HepG2 (cell line): ENCODE results near the gene PRKAR1B. TPM values are rescaled to one million over a fixed set of nuclear protein-coding genes. Genes with fewer than 3 reads are reported as not detected.

Experiments used
- ATAC-seq: fragments of 200-7000 bp; cut with Tn5 transposase; 3 replicates; pipeline ENCODE4 v1.9.1; 2020; ENCODE audit warnings: mild to moderate bottlenecking, moderate library complexity
- BruUV-seq: library from RNA; stranded (reverse); fragments of 400-500 nt; replicated peaks from 2 replicates; lab custom pipeline; 2021; lab: Mats Ljungman, UMichigan
- CTCF ChIA-PET: fragments of 300-600 bp; formaldehyde crosslinking; extraction: SDS; loops from one replicate; lab custom pipeline; 2021; ENCODE audit warnings: low total read pairs, inconsistent platforms, low intra/inter-chr PET ratio; lab: Yijun Ruan, JAX
- POLR2A ChIA-PET: fragments of 350-600 bp; sonication (Branson Sonifier 250); formaldehyde crosslinking; loops from one replicate; lab custom pipeline; 2020; ENCODE audit warnings: antibody characterized with exemption, inconsistent platforms; lab: Yijun Ruan, JAX
- DNase-seq: peaks from one replicate; pipeline ENCODE4 v3.0.0-alpha.2; 2015; ENCODE audit warnings: low spot score
- FAIRE-seq: peaks from 3 replicates; lab custom pipeline; 2011; peaks lifted over from hg19 to GRCh38; lab: Jason Lieb, UNC
- H2AFZ ChIP-seq: one replicate; pipeline ENCODE4 v1.6.1; 2011; ENCODE audit warnings: low read length, inconsistent platforms
- H3K27ac ChIP-seq: fragments of 300-600 bp; 3 replicates; pipeline ENCODE4 v1.8.0; 2011; ENCODE audit warnings: mixed run types, mild to moderate bottlenecking, mixed read lengths, low read length, inconsistent platforms; ENCODE audit not compliant: insufficient read depth; ENCODE audit errors: extremely low read length
- H3K27me3 ChIP-seq, 2 experiments: fragments of 200-600 bp in 1 of 2; 2 replicates in 1 of 2; 3 replicates in 1 of 2; pipeline versions ENCODE4 v1.6.0 to v1.8.0; 2011; ENCODE audit warnings: low read length in 2 of 2, mild to moderate bottlenecking in 2 of 2, moderate library complexity in 2 of 2, inconsistent platforms in 1 of 2; ENCODE audit not compliant: insufficient read depth in 2 of 2, control insufficient read depth in 1 of 2
- H3K36me3 ChIP-seq, 2 experiments: fragments of 200-600 bp in 1 of 2; replicated peaks in 1 of 2; 2 replicates in 1 of 2; 3 replicates in 1 of 2; pipeline versions ENCODE4 v1.5.1 to v1.8.0; 2011; ENCODE audit warnings: low read length in 2 of 2, inconsistent platforms in 1 of 2; ENCODE audit not compliant: insufficient read depth in 2 of 2, control insufficient read depth in 1 of 2
- H3K4me1 ChIP-seq: 2 replicates; pipeline ENCODE4 v1.5.1; 2012; ENCODE audit warnings: low read length, inconsistent platforms; ENCODE audit not compliant: insufficient read depth
- H3K4me2 ChIP-seq: 2 replicates; pipeline ENCODE4 v1.6.0; 2011; ENCODE audit warnings: low read depth, low read length, inconsistent platforms
- H3K4me3 ChIP-seq, 3 experiments: fragments of 200-600 bp in 1 of 3; sonication (generic), shearing (Covaris generic) in 1 of 3; replicated peaks in 1 of 3; 2 replicates each; pipeline ENCODE4 v1.5.1; 2011 to 2016; ENCODE audit warnings: low read length in 3 of 3, inconsistent platforms in 2 of 3, low read depth in 2 of 3, mild to moderate bottlenecking in 2 of 3, control low read depth in 1 of 3, mixed read lengths in 1 of 3; ENCODE audit not compliant: insufficient read depth in 1 of 3
- H3K79me2 ChIP-seq: one replicate; pipeline ENCODE4 v1.6.1; 2011; ENCODE audit warnings: low read length, inconsistent platforms; ENCODE audit not compliant: insufficient read depth
- H3K9ac ChIP-seq: 2 replicates; pipeline ENCODE4 v1.6.0; 2011; ENCODE audit warnings: mild to moderate bottlenecking, low read depth, low read length, inconsistent platforms; ENCODE audit not compliant: insufficient read depth
- H3K9me3 ChIP-seq: 2 replicates; pipeline ENCODE4 v1.5.1; 2012; ENCODE audit warnings: mild to moderate bottlenecking, low read length
- H4K20me1 ChIP-seq: 2 replicates; pipeline ENCODE4 v1.6.0; 2011; ENCODE audit warnings: inconsistent platforms, mild to moderate bottlenecking, low read length, moderate library complexity; ENCODE audit not compliant: insufficient read depth
- DPF2 ChIP-seq: sonication (generic); formaldehyde crosslinking; IDR thresholded peaks from 2 replicates; pipeline ENCODE4 v1.4.0; 2020; ENCODE audit warnings: mild to moderate bottlenecking, low read depth, missing genetic modification reagents, borderline replicate concordance
- DR1 ChIP-seq: sonication (generic); formaldehyde crosslinking; IDR thresholded peaks from 2 replicates; pipeline ENCODE4 v1.8.0; 2021; ENCODE audit warnings: mild to moderate bottlenecking, missing genetic modification reagents, inconsistent platforms
- GTF3A ChIP-seq: sonication (generic); formaldehyde crosslinking; conservative IDR thresholded peaks from 2 replicates; pipeline ENCODE4 v1.4.0; 2020; ENCODE audit warnings: mild to moderate bottlenecking, missing genetic modification reagents
- JUND ChIP-seq: sonication (generic); formaldehyde crosslinking; IDR thresholded peaks from 2 replicates; pipeline ENCODE4 v1.8.0; 2022; ENCODE audit warnings: mild to moderate bottlenecking, missing genetic modification reagents
- SAP130 ChIP-seq: IDR thresholded peaks from 2 replicates; pipeline ENCODE4 v1.6.1; 2016; ENCODE audit warnings: low read depth
- U2AF1 ChIP-seq: fragments of 200-400 bp; formaldehyde crosslinking; optimal IDR thresholded peaks from 2 replicates; pipeline ENCODE3; 2017; ENCODE audit warnings: mild to moderate bottlenecking, low read depth, low read length
- ZNF264 ChIP-seq: sonication (generic); formaldehyde crosslinking; IDR thresholded peaks from 2 replicates; pipeline ENCODE4 v1.4.0; 2020; ENCODE audit warnings: missing genetic modification reagents
- ZNF484 ChIP-seq: sonication (generic); formaldehyde crosslinking; IDR thresholded peaks from 2 replicates; pipeline ENCODE4 v1.5.1; 2020; ENCODE audit warnings: mild to moderate bottlenecking, low read depth, missing genetic modification reagents, borderline replicate concordance
- WGBS: methylation state at CpG from one replicate; pipeline ENCODE4 v1.1.6; 2017; ENCODE audit warnings: low lambda C conversion rate; 5-methylcytosine and 5-hydroxymethylcytosine counted together
- in situ Hi-C: cut with HindIII; loops from 2 replicates; pipeline ENCODE4 v1.10.0; 2017; ENCODE audit warnings: low pct_unique_long_range_greater_than_20kb; ENCODE audit not compliant: extremely low pct_ligation_motif_present
- intact Hi-C: fragments of 100-400 bp; cut with micrococcal nuclease; formaldehyde crosslinking; loops from one replicate; pipeline ENCODE4 v1.10.0; 2022; ENCODE audit not compliant: unreplicated experiment
- polyA plus RNA-seq, 8 experiments: library from polyadenylated mRNA; depleted of rRNA in 3 of 8; stranded (reverse) in 7 of 8; unstranded in 1 of 8; fragments of >200 nt; fragmentation: Illumina TruSeq in 4 of 8; extraction: Trizol in 4 of 8; gene quantifications; 2 replicates each; pipeline versions ENCODE4 v1.2.1 to v1.2.3, GENCODE V29; 2011 to 2016; ENCODE audit warnings: low read depth in 4 of 8, missing spikeins in 1 of 8, mixed read lengths in 1 of 8; ENCODE audit not compliant: insufficient read depth in 1 of 8
- total RNA-seq, 5 experiments: library from RNA; depleted of rRNA; stranded (reverse); fragments of >200 nt; fragmentation: Illumina TruSeq; extraction: Trizol; gene quantifications; 2 replicates each; pipeline ENCODE4 v1.2.3, GENCODE V29; 2016; ENCODE audit warnings: low read depth in 1 of 5
- TF ChIP-seq, protein P1 (sequence below), 2 experiments: sonication (generic) in 1 of 2; formaldehyde crosslinking in 1 of 2; IDR thresholded peaks; 2 replicates each; pipeline versions ENCODE4 v1.4.0 to v1.6.1; 2018 to 2020; ENCODE audit warnings: missing genetic modification reagents in 2 of 2, borderline replicate concordance in 1 of 2, low read depth in 1 of 2, mild to moderate bottlenecking in 1 of 2, missing biosample characterization in 1 of 2

The PRKAR1B gene
- total and polyA plus RNA-seq, 2 of the 13 experiments (the other 11 are each of a cell fraction or from before 2014, with no cell fraction given), result 7.9 to 28.2 TPM

DNA sequence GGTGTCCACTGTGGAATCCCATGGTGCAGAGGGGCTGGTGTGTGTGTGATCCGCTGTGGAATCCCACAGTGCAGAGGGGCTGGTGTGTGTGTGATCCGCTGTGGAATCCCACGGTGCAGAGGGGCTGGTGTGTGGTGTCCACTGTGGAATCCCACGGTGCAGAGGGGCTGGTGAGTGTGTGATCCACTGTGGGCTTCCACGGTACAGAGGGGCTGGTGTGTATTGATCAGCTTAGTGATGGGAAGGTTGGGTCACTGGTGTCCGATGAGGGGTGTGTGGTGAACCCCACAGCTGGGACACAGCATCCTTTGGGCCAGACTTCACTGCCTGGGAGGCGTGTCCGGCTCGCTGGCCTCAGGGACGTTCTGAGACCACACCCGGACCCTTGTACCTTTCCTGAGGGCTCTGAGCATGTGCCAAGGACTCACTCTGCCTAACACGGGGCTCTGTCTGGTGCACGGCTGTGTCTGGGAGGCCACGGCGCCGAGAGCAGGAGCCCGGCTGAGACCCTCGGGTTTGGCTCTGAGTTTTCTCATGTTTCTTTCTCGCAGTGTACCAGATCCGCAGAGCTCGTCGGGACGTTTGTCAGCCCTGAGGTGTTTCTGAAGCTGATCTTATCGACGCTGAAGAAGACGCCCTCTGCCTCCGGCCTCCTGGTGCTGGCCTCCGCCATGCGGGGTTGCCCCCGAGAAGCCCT lies 29.3 kb upstream of the PRKAR1B start:
- Histone ChIP-seq H2AFZ (no peak overlapping the region), H4K20me1 (no peaks in the 10 kb centered on the region), H3K36me3 (peaks cover 31 to 86% of the 10 kb centered on the region in 2 experiments; a peak in 4 of 5 replicates), H3K9ac (no peak overlapping the region), H3K79me2 (no peaks in the 10 kb centered on the region), H3K9me3 (no peaks in the 10 kb centered on the region), H3K4me2 (no peak overlapping the region), H3K27ac (no peak overlapping the region), H3K27me3 (no peaks in the 10 kb centered on the region), H3K4me3 (no peak overlapping the region), H3K4me1 (no peaks in the 10 kb centered on the region)
- ATAC-seq (no peak; the same call in 2 of the 3 replicates), DNase-seq (no peak), FAIRE-seq (no peak)
- ChIA-PET POLR2A (no interaction called here), CTCF (no interaction called here)
- TF ChIP-seq JUND (CRISPR knock-in tag) (no peak), SAP130 (no peak), DPF2 (CRISPR knock-in tag) (no peak), GTF3A (CRISPR knock-in tag) (no peak), U2AF1 (no peak)
- 98% methylated on average over 18 of the region's 30 CpGs for WGBS
- intact Hi-C loops (no loop called here), in situ Hi-C loops (no loop called here)
- BruUV-seq, result no TSS peak

DNA sequence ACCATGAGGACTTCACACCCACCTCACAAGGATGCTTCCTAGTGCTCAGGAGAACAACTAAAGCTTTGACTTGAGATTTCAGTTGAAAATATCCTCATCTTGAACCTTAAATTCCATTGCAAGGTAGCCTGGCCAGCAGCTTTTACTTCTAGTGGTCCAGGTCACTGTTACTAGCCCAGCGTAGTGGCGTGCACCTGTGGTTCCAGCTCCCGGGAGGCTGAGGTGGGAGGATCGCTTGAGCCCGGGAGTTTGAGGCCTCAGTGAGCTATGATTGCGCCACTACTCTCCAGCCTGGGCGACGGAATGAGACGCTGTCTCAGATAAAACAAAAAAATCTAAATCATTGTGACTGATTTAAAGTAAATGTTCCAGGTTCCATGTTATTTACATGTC lies 28.3 kb upstream of the PRKAR1B start:
- Histone ChIP-seq H3K9me3 (no peaks in the 10 kb centered on the region), H3K9ac (no peak overlapping the region), H3K4me2 (no peak overlapping the region), H3K36me3 (peaks cover 28 to 87% of the 10 kb centered on the region in 2 experiments; a peak in 4 of 5 replicates), H3K27ac (no peak overlapping the region), H3K79me2 (no peaks in the 10 kb centered on the region), H3K4me3 (no peak overlapping the region), H4K20me1 (no peaks in the 10 kb centered on the region), H3K4me1 (no peaks in the 10 kb centered on the region), H2AFZ (no peak overlapping the region), H3K27me3 (no peaks in the 10 kb centered on the region)
- WGBS, result 85% methylated on average over 9 of the region's 9 CpGs
- ChIA-PET CTCF (no interaction called here), POLR2A (no interaction called here)
- BruUV-seq, result no TSS peak
- FAIRE-seq, result no peak
- intact Hi-C loops (no loop called here), in situ Hi-C loops (no loop called here)
- DNase-seq, result no peak
- TF ChIP-seq ZNF484 (CRISPR knock-in tag), result no peak
- TF ChIP-seq, protein P1, sequence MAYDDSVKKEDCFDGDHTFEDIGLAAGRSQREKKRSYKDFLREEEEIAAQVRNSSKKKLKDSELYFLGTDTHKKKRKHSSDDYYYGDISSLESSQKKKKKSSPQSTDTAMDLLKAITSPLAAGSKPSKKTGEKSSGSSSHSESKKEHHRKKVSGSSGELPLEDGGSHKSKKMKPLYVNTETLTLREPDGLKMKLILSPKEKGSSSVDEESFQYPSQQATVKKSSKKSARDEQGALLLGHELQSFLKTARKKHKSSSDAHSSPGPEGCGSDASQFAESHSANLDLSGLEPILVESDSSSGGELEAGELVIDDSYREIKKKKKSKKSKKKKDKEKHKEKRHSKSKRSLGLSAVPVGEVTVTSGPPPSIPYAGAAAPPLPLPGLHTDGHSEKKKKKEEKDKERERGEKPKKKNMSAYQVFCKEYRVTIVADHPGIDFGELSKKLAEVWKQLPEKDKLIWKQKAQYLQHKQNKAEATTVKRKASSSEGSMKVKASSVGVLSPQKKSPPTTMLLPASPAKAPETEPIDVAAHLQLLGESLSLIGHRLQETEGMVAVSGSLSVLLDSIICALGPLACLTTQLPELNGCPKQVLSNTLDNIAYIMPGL (CRISPR knock-in tag; IDR thresholded peaks at IDR 0.05; ENCODE audit: borderline replicate concordance in 1 of 2, low read depth in 1 of 2), result no peak
- no peak for TF ChIP-seq DR1 (CRISPR knock-in tag)
- no peak for TF ChIP-seq ZNF264 (CRISPR knock-in tag)
- ATAC-seq, result no peak
